ENCODE data around the gene CCM2L. TPM values are rescaled to one million over a fixed set of nuclear protein-coding genes. Genes with fewer than 3 reads are reported as not detected.
A peak's percentile ranks its signal among the peaks of the same experiment; 100 is the strongest.
"Not testable (repeated sequence)": the region's sequence is repeated elsewhere in the genome, so short reads cannot be mapped to it uniquely, and the experiment has no call there.

The CCM2L gene
- total RNA-seq, 1 experiment from 2014 or later = not detected

DNA sequence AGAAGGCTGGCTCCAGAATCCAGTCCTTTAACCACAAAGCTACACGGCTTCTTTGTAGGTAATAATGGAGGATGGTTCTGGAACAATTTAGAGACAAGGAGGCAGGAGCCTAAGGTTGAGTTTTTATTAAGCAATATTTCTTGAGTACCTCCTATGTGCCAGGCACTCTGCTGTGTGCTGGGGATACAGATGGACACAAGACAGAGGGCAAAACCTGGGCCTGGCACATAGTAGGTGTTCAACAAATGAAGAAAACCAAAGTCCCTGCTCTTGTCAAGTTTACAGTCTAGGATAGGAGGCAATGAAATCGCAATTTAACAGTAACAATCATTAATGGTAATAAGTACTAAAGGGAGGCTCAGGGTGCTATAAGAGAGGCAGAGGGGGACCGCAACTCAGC lies 17.4 kb downstream of the CCM2L start:
- no peak for DNase-seq (ENCODE audit: extremely low read depth, low read depth)

DNA sequence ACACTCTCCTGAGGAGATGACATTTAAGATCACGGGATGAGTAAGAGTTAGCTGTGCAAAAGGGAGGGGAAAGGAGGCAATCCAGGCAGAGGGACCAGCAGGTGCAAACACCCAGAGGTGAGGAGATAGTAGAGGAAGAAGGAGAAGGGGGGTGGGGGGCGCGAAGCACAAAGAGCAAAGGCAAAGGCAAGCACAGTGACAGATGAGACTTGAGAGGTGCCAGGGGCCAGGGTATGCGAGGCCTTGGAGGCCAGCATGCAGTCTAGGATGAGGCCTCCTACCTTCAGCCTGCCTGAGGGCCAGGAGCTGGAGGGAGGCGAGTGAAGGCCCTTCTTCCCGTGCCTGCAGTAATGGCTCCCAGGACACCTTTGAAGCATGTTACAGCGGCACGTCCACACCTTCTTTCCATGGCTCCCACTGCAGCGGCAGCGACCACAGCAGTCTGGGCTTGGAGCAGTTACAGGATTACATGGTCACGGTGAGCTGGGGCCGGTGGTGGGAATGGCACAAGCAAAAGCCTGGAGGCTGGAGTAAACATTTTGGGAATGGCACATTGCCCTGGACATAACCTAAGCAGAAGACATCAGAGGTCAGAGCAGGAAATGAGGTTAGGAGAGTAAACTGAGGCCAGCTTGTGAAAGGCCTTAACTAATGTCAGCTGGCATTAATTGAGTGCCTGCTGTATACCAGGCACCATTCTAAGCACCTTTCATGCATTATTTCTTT lies 18.6 kb downstream of the CCM2L start:
- no peak for DNase-seq (ENCODE audit: extremely low read depth, low read depth)

DNA sequence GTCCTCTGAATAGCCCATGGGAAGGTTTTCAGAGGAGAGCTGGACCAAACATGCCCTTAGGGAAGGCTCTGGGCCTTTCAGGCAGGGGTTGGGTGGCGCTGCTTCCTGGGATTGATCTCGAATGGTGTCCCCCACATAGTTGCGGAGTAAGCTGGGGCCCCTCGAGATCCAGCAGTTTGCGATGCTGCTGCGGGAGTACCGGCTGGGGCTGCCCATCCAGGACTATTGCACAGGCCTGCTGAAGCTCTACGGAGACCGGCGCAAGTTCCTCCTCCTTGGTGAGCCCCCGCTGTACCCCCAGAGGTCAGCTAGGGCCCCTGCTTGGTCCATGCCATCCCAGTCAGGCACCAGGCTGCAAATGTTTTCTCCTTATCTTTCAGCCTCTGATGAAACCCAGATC lies 19.3 kb downstream of the CCM2L start:
- no peak for DNase-seq (ENCODE audit: extremely low read depth, low read depth)

DNA sequence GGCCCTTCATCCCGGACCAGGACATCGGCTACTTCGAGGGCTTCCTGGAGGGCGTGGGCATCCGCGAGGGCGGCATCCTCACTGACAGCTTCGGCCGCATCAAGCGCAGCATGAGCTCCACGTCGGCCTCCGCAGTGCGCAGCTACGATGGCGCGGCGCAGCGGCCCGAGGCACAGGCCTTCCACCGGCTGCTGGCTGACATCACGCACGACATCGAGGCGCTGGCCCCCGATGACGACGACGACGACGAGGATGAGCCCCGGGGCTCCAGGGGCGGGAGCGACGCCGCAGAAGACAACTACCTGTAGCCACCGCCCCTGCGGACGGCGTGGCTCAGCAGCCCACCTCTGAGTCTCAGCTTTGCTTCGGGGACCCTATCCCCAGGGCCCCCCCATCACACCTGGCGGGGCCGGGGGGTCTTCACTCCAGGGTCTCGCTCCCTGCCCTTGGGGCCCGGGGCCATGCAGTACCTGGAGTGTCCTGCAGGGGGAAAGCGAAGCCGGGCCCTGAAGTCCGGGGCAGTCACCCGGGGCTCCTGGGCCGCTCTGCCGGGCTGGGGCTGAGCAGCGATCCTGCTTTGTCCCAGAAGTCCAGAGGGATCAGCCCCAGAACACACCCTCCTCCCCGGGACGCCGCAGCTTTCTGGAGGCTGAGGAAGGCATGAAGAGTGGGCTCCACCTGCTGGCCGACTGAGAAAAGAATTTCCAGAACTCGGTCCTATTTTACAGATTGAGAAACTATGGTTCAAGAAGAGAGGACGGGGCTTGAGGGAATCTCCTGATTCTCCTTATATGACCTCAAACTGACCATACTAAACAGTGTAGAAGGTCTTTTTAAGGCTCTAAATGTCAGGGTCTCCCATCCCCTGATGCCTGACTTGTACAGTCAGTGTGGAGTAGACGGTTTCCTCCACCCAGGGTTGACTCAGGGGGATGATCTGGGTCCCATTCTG lies 21.0 kb downstream of the CCM2L start:
- DNase-seq (ENCODE audit: extremely low read depth, low read depth) = peak; percentile 80

DNA sequence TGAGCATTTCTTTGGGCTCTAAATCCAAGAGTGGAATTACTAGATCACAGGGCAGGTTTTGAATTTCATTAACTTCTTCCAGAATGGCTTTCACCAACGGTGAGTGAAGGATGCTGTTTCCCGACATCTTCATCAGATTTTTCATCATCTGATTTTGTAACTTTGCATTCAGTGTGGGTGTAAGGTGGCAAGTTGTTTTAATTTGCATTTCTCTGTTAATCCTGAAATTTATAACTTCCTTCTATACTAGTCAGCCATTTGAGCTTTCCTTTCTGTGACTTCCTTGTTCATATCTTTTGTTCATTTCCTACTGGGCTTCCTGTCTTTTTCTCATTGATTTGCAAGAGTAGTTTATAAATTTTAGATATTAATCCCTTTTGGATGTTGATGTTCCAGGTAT lies 23.1 kb downstream of the CCM2L start:
- DNase-seq (ENCODE audit: extremely low read depth, low read depth) = no peak

DNA sequence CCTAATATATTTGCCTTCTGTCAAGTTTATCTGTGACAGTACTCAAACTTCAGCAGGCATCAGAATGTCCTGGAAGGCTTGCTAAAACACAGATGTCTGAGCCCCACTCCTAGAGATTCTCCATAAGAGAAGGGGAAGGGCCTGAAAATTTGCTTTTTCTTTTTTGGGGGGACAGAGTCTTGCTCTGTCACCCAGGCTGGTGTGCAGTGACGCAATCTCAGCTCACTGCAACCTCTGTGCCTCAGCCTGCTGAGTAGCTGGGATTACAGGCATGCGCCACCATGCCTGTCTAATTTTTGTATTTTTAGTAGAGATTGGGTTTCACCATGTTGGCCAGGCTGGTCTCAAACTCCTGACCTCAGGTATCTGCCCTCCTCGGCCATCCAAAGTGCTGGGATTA lies 23.5 kb downstream of the CCM2L start:
- DNase-seq (ENCODE audit: extremely low read depth, low read depth) = not testable (repeated sequence)

DNA sequence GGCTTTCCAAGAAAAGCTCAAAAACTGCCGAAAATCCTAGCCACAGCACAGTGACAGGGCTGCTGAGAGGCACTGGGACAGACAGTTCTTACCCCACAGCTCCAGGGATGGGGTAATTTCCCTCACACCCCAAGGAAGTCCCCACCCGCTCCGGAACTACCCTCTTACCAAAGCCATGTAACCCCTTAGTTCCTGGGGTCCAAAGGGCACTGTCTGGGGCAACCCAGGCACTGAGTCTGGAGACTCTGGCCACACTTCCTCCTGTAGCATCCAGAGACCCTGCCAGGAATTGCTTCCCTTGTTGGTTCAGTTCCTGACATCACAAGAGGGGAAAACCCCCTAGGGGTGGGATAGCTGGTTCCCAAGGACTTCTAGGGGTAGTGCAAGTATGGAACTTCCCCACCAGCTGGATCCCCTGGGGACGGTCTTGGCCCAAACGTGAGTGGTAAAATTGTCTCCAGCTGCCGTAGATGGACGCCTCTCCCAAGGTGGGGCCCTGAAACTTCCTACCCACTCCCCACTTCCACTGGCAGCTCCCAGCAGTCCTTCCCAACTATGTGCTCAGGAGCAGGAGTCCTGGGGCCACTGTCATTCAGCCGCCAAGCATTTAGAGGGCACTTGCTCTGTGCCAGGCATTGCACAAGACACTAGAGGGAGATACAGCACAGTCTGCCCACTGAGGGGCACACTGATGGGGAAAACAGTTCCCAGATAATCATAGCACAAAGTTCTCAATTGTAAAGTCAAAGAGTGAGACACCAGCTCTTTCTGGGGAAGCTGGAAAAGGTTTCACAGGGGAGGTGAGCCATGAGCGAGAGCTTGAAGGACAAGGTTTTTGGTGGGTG lies 24.6 kb downstream of the CCM2L start:
- no peak for DNase-seq (ENCODE audit: extremely low read depth, low read depth)

DNA sequence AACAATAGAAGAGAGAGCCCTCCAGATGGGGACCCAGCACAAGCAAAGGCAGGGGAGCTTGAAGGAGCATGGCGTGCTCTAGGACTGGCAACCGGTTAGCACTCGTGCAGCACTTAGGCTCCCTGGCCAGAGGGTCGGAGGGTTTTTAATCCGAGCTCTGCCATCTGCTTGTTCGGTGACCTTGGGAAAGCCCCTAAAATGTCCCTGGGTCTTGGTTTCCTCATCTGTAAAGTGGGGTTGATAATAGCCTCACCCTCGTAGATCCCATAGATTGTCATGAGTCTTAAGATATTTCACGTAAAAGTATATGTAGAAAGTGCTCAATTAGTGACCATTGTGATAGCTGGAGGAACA lies 25.2 kb downstream of the CCM2L start:
- no peak for DNase-seq (ENCODE audit: extremely low read depth, low read depth)

DNA sequence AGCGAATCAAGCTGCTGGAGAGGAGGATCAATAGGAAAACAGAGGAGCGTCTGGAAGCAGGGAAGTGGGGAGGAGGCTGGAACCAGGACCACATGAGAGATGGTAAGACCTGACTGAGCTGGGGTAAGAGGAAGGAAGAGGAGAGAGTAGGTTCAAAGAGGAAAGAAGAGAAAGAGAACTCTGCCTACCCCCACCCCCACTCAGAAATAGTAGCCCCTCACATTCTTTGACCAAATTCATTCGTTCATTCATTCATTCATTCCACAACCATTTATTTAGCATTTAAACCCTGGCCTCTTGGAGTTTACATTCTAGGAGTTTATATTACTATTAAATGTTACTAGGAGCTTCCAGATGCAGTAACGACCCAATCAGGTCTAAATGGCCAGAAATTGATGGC lies 26.0 kb downstream of the CCM2L start:
- no peak for DNase-seq (ENCODE audit: extremely low read depth, low read depth)

DNA sequence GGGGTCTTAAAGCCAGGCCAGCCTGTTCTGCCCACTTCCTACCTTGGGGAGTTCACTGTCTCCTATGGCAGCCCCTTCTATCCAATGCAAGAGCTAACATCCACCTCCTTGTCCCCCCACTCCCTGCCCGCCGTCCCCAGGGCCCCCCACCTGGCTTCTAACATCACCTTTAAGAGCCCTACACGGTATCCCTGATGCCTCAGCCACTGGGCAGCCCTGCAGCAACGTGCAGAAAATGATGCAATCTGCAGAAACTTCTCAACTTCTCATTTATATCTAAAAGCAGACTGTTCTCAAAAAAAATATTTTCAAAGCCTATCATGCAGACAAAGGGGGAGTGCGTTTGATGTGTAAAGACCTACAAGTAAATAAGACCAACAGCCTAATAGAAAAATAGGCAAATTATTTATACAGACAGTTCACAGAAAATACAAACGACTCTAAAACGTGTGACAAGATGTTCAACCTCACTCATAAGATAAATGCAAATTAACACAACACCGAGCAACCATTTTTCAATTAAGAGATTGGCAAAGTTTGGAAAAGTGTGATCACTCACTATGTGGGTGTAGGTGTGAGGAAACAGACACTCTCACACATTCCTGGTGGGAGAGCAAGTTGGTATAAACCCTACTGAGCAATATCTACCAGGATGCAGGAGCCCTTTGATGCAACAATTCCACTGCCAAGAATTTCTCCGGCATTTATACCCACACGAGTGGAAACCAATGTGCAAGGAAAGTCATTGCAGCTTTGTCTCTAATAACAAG lies 26.7 kb downstream of the CCM2L start:
- DNase-seq (ENCODE audit: extremely low read depth, low read depth) = peak; percentile 61

DNA sequence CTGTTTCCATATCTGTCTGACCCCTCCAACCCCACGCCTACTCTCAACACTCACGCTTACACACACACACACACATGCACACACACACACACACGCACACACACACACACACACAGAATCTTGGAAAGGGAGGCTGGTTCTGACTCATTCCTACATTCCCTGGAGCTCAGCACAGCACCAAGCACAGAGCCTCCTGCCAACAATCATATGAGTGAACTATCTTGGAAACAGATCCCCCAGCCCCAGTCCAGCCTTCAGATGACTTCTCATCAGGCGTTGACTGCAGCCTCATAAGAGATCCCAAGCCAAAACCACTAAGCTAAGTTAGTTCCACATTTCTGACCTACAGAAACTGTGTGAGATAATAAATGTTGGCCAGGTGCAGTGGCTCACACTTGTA lies 27.7 kb downstream of the CCM2L start:
- no peak for DNase-seq (ENCODE audit: extremely low read depth, low read depth)

DNA sequence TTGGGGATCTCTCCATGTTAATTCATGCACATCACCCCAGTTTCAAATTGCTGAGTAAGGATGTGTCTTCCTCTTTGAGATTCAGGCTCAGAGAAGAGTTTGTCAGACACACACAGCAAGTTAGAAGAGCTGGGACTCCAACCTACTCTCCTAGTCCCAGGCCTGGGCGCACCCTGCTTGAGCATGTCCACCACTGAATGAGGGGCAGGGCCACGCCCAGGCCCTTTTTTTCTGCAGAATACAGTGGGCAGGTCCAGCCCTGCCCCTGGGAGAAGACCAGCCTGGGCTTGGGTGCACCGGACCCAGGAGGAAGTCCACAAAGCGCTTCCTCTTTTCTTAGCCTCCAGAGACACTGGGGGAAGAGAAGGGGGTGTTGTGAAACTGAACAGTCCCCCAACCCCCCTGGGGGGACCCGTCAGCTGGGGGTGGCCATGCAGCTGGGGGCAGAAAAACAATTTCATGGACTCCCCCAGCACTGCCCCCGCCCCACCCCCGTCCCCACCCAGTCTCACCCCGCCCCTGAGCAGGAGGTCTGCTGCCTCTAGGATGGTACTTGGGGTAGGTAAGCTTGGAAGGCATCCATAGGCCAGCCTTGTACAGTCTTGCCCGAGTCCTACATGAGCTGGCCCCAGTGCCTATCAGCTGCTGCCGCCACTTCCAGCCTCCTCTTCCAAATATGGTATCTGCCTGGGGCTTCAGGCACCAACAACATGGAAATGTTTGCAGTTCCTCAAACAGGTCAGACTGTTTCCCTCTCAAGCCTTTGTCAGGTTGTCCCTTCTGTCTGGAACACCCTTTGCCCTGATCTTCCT lies 30.1 kb downstream of the CCM2L start:
- no peak for DNase-seq (ENCODE audit: extremely low read depth, low read depth)

DNA sequence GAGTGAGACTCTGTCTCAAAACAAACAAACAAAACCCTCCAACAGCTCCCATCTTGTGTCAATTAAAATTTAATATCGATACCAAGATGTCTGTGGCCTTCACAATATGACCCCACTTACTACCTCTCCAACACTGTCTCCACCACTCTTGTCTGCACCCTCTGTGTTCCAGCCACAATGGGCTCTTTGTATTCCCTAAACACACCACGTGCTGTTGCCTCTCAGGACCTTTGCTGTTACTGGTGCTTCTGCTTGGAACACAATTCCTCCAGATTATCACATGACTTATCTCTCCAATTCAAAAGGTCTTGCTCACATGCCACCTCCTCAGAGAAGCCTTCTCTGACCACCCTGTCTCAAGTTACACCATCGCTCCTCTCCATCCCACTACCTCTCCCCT lies 35.8 kb downstream of the CCM2L start:
- DNase-seq (ENCODE audit: extremely low read depth, low read depth) = no peak

DNA sequence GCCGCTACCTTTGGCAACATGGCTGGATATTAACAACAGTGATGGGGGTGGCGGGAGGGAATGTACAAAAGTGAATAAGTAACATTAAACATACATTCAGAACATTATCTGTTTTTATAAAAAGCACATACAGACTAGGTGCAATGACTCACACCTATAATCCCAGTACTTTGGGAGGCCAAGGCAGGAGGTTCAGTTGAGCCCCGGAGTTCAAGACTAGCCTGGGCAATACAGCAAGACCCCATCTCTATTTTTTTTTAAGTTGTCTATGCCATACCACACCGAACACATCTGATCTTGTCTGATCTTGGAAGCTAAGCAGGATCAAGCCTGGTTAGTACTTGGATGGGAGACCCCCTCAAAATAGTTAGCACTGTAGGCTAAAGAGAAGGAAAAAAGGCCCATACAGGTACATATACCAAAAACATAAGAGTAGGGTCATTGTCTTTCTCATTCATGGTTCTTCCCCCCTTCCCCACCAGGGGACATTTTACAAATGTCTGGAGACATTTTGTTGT lies 40.1 kb downstream of the CCM2L start:
- no peak for DNase-seq (ENCODE audit: extremely low read depth, low read depth)

DNA sequence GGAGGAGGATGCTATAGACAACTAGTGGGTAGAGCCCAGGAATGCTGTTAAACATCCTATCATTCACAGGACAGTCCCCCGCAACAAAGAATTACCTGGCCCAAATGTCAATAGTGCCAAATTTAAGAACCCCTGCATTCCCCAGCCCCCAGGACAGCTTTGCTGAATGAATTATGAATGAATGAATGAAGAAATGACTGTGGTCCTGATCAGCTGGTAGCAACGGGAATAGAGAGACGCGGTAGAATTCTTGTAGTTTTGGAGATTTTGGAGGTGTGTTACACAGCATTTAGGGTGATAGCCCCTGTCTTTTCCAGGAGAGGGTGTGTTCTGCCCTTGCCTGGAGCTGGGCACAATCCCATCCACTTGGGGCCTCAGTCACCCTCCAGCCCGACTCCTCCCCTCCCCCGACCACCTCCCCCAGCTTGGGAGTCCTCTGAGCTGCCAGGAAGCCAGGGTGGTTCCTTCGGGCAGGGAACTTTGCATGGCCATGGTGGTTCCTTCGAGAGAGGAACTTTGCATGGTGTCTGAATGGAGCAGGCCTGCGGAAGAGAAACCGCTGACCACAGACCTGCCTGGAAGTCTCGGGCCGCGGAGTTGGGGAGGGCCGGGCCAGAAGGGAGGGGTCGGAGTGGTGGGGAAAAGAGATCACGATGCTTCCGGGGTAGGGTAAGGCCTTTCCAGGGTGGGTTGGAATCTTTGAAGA lies 40.8 kb downstream of the CCM2L start:
- DNase-seq (ENCODE audit: extremely low read depth, low read depth) = no peak

DNA sequence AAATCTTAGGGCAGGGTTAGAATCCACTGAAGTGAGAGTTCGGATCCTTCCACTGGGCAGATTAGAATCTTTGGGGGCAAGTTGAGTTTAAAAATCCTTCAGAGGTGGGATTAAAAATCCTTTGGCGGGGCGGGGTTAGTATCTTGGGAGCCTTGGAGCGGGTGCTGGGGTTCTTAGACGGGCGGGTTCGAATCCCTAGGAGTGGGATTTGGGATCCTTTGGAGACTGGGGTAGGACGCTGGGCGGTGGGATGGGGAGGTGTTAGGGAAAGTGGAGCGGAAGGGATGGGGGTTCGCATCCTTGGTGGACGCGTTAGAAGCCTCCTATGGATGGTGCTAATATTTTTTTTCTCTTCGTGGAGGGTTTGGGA lies 41.5 kb downstream of the CCM2L start:
- no peak for DNase-seq (ENCODE audit: extremely low read depth, low read depth)

DNA sequence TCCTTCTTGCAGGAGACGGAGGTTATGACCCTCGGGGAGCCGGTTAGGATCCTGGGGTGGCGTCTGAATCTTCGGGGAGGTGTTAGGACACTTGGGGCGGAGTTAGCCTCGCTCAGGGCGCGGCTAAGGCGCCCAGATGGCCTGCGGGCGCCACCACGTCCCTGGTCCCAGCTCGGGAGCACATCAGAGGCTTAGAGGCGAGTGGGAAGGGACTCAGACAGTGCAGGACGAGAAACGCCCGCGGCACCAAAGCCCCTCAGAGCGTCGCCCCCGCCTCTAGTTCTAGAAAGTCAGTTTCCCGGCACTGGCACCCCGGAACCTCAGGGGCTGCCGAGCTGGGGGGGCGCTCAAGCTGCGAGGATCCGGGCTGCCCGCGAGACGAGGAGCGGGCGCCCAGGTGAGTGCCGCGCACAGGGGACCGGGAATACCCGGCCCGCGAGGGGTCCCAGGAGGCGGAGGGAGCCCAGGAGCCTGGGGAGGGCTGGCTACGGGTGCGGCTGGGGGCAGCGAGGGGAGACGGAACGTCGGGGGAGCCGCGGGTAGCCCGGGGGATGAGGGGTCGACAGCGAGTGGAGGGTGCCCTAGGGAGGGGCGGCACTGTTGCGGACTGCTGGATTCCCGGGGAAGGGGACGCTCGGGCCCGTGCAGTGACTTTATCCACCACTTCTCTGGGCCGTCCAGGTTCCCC lies 42.0 kb downstream of the CCM2L start, which contains the start of gene HCK:
TSS of gene HCK (plus strand) at position 153 of the 688 bp plus-strand sequence.
- DNase-seq (ENCODE audit: extremely low read depth, low read depth) = no peak

DNA sequence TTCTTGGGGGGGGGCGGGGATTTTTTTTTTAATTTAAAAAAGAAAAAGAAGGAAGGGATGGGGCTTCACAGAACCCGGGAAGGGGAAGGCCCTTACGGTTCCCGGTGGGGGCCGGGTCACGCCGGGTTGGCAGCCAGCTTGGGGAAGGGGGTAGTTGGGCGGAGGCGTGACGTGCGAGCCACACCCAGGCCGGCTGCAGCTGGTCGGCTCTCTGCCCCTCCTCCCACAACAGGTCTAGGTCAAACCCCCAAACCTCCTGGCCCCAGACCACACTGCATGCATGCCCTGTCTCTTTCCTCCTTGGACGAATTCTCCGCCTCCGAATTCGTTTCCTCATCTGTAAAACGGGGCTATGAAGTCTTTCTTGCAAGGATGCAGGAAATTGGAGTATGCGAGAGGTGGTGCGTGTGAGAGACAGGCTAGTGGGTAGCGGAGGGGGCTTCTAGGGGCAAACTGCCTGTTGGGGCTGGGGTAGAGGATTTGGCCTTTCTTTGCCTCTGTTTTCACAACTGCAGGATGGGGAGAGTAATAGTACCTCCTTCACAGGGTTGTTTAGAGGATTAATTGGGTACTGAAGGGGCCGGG lies 42.6 kb downstream of the CCM2L start:
- no peak for DNase-seq (ENCODE audit: extremely low read depth, low read depth)
